Measurements from ENCODE around the gene NFX1. TPM values are rescaled to one million over a fixed set of nuclear protein-coding genes. Genes with fewer than 3 reads are reported as not detected.
"Not testable (repeated sequence)": the region's sequence is repeated elsewhere in the genome, so short reads cannot be mapped to it uniquely, and the experiment has no call there.

The NFX1 gene
- total RNA-seq, 2 donors from 2014 or later = 23.7 to 29.1 TPM

DNA sequence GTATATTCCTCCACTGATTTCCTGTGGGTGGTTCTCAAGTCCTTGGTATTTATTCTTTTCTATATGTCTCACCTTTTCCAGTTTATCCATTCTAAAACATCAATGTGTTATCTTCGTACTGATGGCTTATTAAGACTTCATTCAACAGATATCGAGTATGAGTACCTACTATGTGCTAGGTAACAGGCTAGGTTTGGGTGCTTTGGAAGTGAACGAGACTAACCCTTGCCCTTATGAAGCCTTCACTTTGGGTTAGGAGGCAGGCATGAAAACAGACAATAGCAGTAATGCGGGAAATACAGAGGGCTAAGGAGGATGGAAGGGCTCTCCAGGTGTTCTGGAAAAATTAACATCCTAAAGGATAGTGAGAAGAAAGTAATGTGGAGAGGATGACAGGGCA is 58.7 kb downstream of the NFX1 start:
- TF ChIP-seq, protein P1, sequence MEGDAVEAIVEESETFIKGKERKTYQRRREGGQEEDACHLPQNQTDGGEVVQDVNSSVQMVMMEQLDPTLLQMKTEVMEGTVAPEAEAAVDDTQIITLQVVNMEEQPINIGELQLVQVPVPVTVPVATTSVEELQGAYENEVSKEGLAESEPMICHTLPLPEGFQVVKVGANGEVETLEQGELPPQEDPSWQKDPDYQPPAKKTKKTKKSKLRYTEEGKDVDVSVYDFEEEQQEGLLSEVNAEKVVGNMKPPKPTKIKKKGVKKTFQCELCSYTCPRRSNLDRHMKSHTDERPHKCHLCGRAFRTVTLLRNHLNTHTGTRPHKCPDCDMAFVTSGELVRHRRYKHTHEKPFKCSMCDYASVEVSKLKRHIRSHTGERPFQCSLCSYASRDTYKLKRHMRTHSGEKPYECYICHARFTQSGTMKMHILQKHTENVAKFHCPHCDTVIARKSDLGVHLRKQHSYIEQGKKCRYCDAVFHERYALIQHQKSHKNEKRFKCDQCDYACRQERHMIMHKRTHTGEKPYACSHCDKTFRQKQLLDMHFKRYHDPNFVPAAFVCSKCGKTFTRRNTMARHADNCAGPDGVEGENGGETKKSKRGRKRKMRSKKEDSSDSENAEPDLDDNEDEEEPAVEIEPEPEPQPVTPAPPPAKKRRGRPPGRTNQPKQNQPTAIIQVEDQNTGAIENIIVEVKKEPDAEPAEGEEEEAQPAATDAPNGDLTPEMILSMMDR (IDR thresholded peaks at IDR 0.05) = no peak
- H3K9me3 ChIP-seq = no peaks in the 10 kb centered on the region
- no peak overlapping the region for H3K4me3 ChIP-seq
- H3K4me1 ChIP-seq = peaks cover 0 to 21% of the 10 kb centered on the region in 2 donors
- no peaks in the 10 kb centered on the region for H3K27me3 ChIP-seq
- DNase-seq (ENCODE audit: low spot score) = no peak
- H3K36me3 ChIP-seq = peaks cover 52% of the 10 kb centered on the region
- H3K27ac ChIP-seq = no peak overlapping the region

DNA sequence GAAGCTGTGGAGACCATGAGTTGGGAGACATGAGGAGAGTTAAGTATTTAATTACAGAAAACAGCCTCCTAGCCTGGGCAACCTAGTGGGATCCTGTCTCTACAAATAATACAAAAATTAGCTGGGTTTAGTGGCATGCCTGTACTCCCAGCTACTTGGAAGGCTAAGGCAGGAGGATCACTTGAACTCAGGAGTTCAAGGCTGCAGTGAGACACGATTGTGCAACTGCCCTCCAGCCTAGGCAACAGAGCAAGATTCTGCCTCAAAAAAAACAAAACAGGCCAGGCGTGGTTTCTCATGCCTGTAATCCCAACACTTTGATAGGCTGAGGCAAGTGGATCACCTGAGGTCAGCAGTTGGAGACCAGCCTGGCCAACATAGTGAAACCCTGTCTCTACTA is 59.4 kb downstream of the NFX1 start:
- DNase-seq (ENCODE audit: low spot score) = no peak
- no peaks in the 10 kb centered on the region for H3K9me3 ChIP-seq
- peaks cover 51% of the 10 kb centered on the region for H3K36me3 ChIP-seq
- H3K27me3 ChIP-seq = no peaks in the 10 kb centered on the region
- TF ChIP-seq, protein P1 (IDR thresholded peaks at IDR 0.05) = no peak
- H3K4me3 ChIP-seq = no peak overlapping the region
- H3K4me1 ChIP-seq = peaks cover 0 to 28% of the 10 kb centered on the region in 2 donors
- peak overlapping the region; percentile 4 to 63 for H3K27ac ChIP-seq

DNA sequence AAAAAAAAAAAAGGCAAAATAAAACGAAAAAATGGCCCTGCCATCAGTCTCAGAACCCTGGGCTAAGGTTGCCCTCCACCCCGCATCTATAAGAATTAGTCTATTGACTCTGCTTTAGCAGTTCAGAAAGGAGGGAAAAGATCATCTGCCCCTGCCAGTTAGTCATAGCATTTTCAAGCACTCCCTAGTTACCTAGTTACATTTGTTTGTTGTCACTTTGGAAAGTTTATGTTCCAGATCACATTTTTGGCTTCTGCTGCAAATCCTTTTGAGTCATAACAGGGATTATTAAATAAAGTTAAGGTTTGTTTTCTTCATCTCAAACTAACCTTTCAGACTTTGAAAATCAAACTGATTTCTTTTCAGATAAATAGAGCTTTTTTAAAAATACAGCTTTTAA is 60.0 kb downstream of the NFX1 start:
- no peak for DNase-seq (ENCODE audit: low spot score)
- no peaks in the 10 kb centered on the region for H3K27me3 ChIP-seq
- no peak overlapping the region for H3K4me3 ChIP-seq
- TF ChIP-seq, protein P1 (IDR thresholded peaks at IDR 0.05) = no peak
- peaks cover 0 to 32% of the 10 kb centered on the region in 2 donors for H3K4me1 ChIP-seq
- H3K36me3 ChIP-seq = peaks cover 46% of the 10 kb centered on the region
- no peaks in the 10 kb centered on the region for H3K9me3 ChIP-seq
- H3K27ac ChIP-seq = peak overlapping the region; percentile 24 to 63

GRCh38 chr9:33351547-33351946 is 61.2 kb downstream of the NFX1 start:
- DNase-seq (ENCODE audit: low spot score) = no peak
- Histone ChIP-seq H3K27ac (peak overlapping the region in 1 of 2 donors; percentile 5), H3K9me3 (no peaks in the 10 kb centered on the region), H3K27me3 (no peaks in the 10 kb centered on the region), H3K36me3 (peaks cover 35% of the 10 kb centered on the region), H3K4me3 (no peak overlapping the region), H3K4me1 (peaks cover 0 to 32% of the 10 kb centered on the region in 2 donors)
- TF ChIP-seq, protein P1 (IDR thresholded peaks at IDR 0.05) = no peak

GRCh38 chr9:33354651-33355211 is 64.4 kb downstream of the NFX1 start:
- Histone ChIP-seq H3K4me3 (no peak overlapping the region), H3K36me3 (peaks cover 17% of the 10 kb centered on the region), H3K4me1 (peaks cover 0 to 32% of the 10 kb centered on the region in 2 donors), H3K27ac (peak overlapping the region; percentile 14 to 28), H3K27me3 (no peaks in the 10 kb centered on the region), H3K9me3 (no peaks in the 10 kb centered on the region)
- DNase-seq (ENCODE audit: low spot score) = no peak
- TF ChIP-seq, protein P1 (IDR thresholded peaks at IDR 0.05) = no peak

GRCh38 chr9:33355933-33356332 is 65.6 kb downstream of the NFX1 start:
- DNase-seq (ENCODE audit: low spot score) = no peak
- H3K36me3 ChIP-seq = peaks cover 17% of the 10 kb centered on the region
- TF ChIP-seq, protein P1 (IDR thresholded peaks at IDR 0.05) = no peak
- H3K9me3 ChIP-seq = no peaks in the 10 kb centered on the region
- no peaks in the 10 kb centered on the region for H3K27me3 ChIP-seq
- no peak overlapping the region for H3K27ac ChIP-seq
- peaks cover 0 to 21% of the 10 kb centered on the region in 2 donors for H3K4me1 ChIP-seq
- no peak overlapping the region for H3K4me3 ChIP-seq

- Histone ChIP-seq H3K4me1 (peaks cover 0 to 11% of the 10 kb centered on the region in 2 donors), H3K36me3 (peaks cover 22% of the 10 kb centered on the region)
- H3K4me3 ChIP-seq; H3K9me3 ChIP-seq; H3K27me3 ChIP-seq; DNase-seq (ENCODE audit: low spot score); H3K27ac ChIP-seq: not testable (repeated sequence)
Measured at GRCh38 chr9:33358641-33359040, 68.3 kb downstream of the NFX1 start.
